Measurements from ENCODE around the gene TTC23L. TPM values are rescaled to one million over a fixed set of nuclear protein-coding genes. Genes with fewer than 3 reads are reported as not detected.

Gene TTC23L
- total and polyA plus RNA-seq, 2 of the 8 experiments (the other 6 are each of a cell fraction or from before 2014, with no cell fraction given): 1.1 to 2.4 TPM

- no peak for TF ChIP-seq CHD7 (IDR thresholded peaks at IDR 0.05; ENCODE audit: insufficient replicate concordance, low read length)
- TF ChIP-seq PHF8 (conservative IDR thresholded peaks at IDR 0.05; ENCODE audit: low read depth, low read length): no peak
- no peak for TF ChIP-seq CREB1 (IDR thresholded peaks at IDR 0.05)
- no peak for TF ChIP-seq KDM1A (IDR thresholded peaks at IDR 0.05; ENCODE audit: borderline replicate concordance, low read length)
- TF ChIP-seq MAFK (IDR thresholded peaks at IDR 0.05; ENCODE audit: low read depth, low read length): no peak
Observed at GRCh38 chr5:34944460-34945047, 105.6 kb downstream of the TTC23L start (continued).

All from H1 (cell line).